OCI-LY1 (cell line): ENCODE data around the gene SECTM1.

Experiments used
- CTCF ChIP-seq: fragments of 200-600 bp; sonication (generic), shearing (Covaris generic); IDR thresholded peaks from 2 replicates; pipeline ENCODE4 v1.5.1; 2017; ENCODE audit warnings: mild to moderate bottlenecking, antibody characterized with exemption, low read length, moderate library complexity, mixed read lengths
- EZH2 ChIP-seq: fragments of 200-600 bp; sonication (generic), shearing (Covaris generic); IDR thresholded peaks from 2 replicates; pipeline ENCODE4 v1.8.0; 2017; ENCODE audit warnings: borderline replicate concordance, mixed run types, mild to moderate bottlenecking, antibody characterized with exemption, low read length, moderate library complexity, mixed read lengths

GRCh38 chr17:82343560-82343959 is 10.0 kb upstream of the SECTM1 start:
- TF ChIP-seq CTCF (no peak), EZH2 (no peak)
